Thyroid gland (tissue), 4 donors: ENCODE data around the gene PSMD9.

Experiments used
- POLR2A ChIP-seq, 2 donors: fragments of 450-650 bp; IDR thresholded peaks; one replicate each; pipeline ENCODE4 v1.6.1; 2017; ENCODE audit warnings: antibody characterized with exemption in 2 of 2, mild to moderate bottlenecking in 2 of 2, moderate library complexity in 1 of 2
- TF ChIP-seq, protein P1 (sequence below), 6 experiments: fragments of 200-600 bp in 3 of 6; fragments of 450-650 bp in 3 of 6; sonication (generic) in 3 of 6; IDR thresholded peaks; one replicate each; pipeline ENCODE4 v1.5.1; 2016 to 2019; ENCODE audit warnings: antibody characterized with exemption in 6 of 6, mild to moderate bottlenecking in 2 of 6, inconsistent platforms in 1 of 6, moderate library complexity in 1 of 6

DNA sequence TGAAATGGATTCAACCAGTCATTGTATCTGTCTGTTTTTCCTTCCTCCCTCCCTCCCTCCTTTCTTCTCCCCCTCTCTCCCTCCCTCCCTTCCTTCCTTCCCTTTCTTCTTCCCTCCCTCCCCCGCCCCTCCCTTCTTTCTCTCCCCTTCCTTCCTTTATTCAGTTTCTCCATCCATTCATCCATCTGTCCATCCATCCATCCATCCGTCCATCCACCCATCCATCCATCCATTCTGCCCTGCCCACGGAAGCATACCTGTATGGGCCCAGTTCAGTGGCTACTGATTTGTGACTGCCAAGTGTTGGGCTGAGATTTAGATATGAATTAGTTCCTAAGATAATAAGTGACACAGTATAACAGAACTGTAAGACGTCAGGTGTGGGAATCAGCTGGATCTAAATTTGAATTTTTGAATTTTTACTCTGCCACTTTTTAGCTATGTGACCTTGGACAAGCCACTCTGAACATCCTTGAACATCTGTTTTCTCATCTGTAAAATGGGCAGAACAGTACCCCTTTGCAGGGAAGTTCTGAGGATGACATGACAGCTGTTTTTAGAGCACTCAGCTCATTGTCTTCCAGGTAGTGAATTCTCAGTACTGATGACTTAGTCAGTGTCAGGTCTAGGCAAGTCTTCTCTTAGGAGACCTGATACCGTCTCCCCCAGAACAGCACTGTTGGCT lies 72.7 kb downstream of the PSMD9 start:
- no peak for TF ChIP-seq POLR2A (IDR thresholded peaks at IDR 0.05)
- TF ChIP-seq, protein P1, sequence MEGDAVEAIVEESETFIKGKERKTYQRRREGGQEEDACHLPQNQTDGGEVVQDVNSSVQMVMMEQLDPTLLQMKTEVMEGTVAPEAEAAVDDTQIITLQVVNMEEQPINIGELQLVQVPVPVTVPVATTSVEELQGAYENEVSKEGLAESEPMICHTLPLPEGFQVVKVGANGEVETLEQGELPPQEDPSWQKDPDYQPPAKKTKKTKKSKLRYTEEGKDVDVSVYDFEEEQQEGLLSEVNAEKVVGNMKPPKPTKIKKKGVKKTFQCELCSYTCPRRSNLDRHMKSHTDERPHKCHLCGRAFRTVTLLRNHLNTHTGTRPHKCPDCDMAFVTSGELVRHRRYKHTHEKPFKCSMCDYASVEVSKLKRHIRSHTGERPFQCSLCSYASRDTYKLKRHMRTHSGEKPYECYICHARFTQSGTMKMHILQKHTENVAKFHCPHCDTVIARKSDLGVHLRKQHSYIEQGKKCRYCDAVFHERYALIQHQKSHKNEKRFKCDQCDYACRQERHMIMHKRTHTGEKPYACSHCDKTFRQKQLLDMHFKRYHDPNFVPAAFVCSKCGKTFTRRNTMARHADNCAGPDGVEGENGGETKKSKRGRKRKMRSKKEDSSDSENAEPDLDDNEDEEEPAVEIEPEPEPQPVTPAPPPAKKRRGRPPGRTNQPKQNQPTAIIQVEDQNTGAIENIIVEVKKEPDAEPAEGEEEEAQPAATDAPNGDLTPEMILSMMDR (IDR thresholded peaks at IDR 0.05): no peak
